DMS114 treated with DMSO at 0.1 percent for 48 hours (cell line): Measurements from ENCODE around the gene CHDH.

ENCODE experiments used
- DNase-seq: peaks from one replicate; lab custom pipeline; 2025; ENCODE audit not compliant: unreplicated experiment; lab: John Stamatoyannopoulos, UW

The CHDH gene, protein sequence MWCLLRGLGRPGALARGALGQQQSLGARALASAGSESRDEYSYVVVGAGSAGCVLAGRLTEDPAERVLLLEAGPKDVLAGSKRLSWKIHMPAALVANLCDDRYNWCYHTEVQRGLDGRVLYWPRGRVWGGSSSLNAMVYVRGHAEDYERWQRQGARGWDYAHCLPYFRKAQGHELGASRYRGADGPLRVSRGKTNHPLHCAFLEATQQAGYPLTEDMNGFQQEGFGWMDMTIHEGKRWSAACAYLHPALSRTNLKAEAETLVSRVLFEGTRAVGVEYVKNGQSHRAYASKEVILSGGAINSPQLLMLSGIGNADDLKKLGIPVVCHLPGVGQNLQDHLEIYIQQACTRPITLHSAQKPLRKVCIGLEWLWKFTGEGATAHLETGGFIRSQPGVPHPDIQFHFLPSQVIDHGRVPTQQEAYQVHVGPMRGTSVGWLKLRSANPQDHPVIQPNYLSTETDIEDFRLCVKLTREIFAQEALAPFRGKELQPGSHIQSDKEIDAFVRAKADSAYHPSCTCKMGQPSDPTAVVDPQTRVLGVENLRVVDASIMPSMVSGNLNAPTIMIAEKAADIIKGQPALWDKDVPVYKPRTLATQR

GRCh38 chr3:53846134-53846850, at the start of gene CHDH, which contains the start of gene IL17RB:
Gene CHDH, minus strand, starts transcription at chr3:53846419. Its CDS starts 22,411 bp downstream, at chr3:53824008.
Gene IL17RB, plus strand, starts transcription at chr3:53846568. Its CDS starts 21 bp downstream, at chr3:53846589.
- no peak for DNase-seq

- no peak for DNase-seq
These were observed 46.0 kb upstream of the CHDH start for GRCh38 chr3:53892286-53892637.

DNA sequence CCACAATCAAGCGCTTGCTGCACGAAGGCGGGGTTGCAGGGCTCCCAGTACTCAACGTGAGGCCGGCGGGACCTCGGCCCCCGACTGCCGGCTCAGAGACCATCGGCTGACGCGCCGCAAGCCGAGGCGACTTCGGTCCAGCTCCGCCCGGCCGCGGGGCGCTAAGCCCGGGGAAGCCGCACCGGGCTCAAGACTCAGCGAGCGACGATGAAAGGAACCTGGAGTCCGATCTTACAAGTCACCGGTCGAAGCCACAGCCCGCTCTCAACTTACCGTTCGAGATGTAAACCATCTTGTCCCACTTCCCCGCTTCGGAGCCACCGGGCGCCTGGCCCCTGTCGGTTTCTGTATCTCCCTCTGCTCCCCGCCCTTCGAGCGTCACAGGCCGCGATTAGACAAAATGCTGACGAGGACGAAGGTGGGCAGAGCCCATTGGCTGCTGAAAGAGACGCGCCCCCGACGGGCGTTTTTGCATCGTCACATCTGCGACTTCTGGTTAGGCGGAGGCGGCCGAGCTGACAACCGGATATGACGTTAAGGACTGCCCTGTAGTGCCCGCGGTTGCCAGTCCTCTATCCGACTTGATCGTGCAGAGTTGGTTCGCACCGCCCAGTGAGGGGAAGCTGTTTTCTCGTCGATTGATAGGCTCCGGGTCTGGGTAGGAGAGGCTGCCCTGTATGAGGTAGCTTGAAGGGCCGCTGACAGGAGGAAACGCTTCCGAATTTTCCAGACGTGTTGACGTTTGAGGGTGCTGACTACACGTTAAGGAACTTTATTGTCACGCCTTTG, 45.5 kb upstream of the CHDH start, which contains the start of gene SELENOK:
TSS of gene SELENOK (minus strand) at position 363 of the 789 bp plus-strand sequence.
- DNase-seq, result peak; percentile 98

- no peak for DNase-seq
These were observed 44.7 kb upstream of the CHDH start for GRCh38 chr3:53890726-53891475.

GRCh38 chr3:53888232-53888631, 42.0 kb upstream of the CHDH start:
- DNase-seq, result no peak

- no peak for DNase-seq
These were observed 41.2 kb upstream of the CHDH start for GRCh38 chr3:53887446-53887845.

DNA sequence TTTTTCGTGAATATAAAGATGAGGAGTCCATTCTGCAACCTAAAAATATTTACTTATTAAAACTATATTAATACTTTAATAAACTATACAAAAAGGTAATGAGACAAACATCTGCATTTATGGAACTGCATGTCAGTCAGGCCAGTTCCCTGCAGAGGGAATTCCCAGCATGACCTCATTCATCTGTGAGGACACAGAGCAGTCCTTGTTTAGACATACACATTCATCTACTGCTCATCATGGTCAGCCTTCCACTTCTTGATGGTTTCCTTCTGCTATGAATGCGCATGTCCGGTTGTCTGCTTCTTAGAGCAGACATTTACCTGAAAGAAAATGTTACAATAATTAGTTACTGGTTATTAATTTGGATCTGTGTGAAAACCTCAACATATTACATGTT, 39.0 kb upstream of the CHDH start:
- DNase-seq, result no peak

- DNase-seq, result no peak
These were observed 38.4 kb upstream of the CHDH start for GRCh38 chr3:53884623-53885022.

DNA sequence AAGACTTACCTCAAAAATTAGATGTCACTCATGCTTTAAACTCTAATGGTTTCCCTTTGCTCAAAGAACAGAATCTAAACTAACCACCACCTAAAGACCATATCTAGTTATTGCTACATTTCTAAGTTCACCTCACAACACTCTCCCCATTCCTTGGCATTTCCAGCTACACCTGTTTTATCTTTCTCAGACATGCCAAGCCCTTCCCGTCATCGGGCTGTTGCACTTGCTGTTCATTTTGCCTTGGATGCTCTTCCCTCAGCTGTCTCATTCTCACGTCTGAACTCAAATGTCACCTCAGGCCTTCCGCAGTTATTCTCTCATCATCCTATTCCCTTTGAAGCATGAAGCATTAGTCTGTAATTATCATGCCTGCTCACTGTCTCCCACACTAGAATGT, 36.8 kb upstream of the CHDH start:
- no peak for DNase-seq

DNA sequence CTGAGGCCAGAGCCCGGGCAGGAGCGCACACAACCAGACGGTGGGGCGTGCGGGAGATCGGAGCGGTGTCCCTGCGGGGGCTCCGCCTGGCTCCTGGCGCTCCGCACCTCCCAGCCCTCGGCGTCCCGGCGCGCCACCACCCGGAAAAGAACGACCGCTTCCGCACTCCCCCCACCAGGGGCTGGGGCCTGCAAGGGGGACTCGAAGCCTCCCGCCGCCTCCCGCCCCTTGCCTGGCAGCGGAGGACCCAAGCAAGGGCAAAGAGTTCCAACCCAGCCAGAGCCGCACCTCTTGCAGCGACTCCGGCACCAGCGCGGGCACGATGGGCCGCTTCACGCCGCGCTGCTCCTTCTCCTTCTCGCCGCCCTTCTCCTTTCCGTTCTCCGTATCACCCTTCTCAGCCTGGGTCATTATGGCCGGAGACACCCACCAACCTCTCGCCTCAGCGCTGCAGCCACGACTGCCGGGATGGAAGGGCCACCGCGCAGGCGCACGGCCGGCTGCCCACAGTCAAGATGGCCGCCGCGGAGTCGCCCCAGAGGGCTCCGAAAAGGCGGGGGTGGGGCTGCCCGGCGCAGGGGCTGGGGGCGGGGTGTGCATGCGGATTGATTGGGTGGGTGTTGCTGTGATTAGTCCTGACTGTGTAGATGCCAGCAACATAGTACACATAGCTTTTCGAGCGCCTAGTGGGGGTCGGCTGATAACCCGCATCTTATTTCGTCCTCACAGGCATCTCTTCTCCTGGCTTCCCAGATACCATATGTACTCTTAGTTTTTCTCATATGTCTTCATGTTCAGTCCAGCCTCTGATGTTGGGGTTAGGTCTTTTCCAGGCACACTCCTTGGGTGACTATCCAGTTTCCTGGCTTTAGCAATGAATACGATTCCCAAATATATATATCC, 35.7 kb upstream of the CHDH start, which contains the start of gene ACTR8:
TSS of gene ACTR8 (minus strand) at position 462 of the 903 bp plus-strand sequence. CDS start at position 411, 51 bp downstream.
- DNase-seq, result peak; percentile 62

GRCh38 chr3:53880396-53881345, 34.5 kb upstream of the CHDH start:
- no peak for DNase-seq

DNA sequence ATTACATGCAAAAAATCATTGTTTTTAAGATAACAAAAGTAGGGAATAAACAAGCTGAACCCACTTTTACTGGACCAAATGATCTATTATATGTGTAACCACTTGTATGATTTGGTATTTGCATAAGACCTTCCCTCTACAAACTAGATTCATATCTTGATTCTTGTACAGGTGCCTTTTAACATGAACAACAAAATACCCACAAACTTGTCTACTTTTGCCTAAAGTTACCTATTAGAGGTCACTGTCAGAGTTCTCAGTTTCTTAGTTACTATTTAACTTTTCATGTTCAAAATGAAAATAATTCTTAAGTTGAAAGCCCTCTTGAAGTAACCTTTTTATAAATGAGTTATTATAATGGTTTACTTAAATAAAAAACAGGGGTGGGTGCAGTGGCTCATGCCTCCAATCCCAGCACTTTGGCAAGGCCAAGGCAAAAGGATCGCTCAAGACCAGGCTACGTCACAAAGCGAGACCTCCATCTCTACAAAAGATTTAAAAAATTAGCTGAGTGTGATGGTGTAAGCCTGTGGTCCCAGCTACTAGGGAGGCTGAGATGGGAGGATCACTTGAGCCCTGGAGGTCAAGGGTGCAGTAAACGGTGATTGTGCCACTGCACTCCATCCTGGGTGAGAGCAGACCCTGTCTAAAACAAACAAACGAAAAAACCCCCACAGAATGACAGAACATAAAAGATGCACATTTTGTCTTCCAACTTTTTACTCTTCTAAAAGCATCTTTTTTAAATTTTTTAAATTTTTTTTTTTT, 19.7 kb upstream of the CHDH start:
- no peak for DNase-seq

DNA sequence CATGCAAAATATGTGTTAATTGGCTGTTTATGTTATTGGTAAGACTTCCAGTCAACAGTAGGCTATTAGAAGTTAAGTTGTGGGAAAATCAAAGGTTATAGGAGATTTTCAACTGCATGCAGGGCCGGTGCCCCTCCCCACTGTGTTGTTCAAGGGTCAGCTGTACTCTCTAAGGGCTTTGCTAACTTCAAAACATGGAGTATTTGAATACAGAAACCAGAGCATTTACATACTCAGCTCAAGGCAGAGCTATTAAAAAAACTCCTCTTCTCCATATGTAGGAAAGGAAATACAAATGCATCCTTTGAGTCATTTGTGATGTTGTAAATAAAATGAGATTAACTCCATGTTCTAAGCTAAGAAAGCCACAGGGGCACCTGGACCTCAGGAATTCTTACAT, 16.9 kb upstream of the CHDH start:
- no peak for DNase-seq

DNA sequence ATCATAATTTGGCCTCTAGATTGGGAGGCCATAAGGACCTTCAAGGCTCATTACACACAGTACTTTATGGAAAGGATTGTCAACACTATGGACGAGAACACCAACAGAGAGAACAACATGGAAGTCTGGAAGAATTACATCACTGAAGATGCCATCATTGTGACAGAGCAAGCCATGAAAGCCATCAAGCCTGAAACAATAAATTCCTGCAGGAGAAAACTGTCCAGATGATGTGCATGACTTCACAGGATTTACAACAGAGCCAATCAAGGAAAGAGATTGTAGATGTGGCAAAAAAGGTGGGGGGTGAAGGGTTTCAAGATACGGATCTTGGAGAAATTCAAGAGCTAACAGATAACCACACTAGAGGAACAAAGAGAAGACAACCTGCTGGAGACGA, 16.0 kb upstream of the CHDH start:
- DNase-seq, result no peak

- no peak for DNase-seq
These were observed 14.0 kb upstream of the CHDH start for GRCh38 chr3:53860196-53860595.

DNA sequence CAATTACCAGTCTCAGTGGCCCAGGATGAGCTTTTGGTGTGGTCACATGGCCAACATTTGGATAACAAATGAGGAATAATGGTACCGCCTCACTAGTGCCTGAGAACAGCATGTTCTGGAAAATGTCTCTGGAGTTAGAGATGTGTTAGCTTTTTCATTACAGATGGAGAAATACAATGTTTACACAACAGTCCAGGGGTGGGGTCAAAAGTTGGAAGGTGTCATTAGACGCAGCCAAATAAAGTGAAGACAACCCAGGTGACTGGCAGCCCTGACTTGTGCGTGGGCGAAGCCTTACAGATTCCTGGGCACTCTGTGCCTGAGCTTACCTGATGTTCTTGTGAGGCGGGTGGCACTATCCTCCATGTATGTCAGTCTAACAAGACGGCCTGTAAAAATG, 13.0 kb upstream of the CHDH start:
- DNase-seq, result no peak

DNA sequence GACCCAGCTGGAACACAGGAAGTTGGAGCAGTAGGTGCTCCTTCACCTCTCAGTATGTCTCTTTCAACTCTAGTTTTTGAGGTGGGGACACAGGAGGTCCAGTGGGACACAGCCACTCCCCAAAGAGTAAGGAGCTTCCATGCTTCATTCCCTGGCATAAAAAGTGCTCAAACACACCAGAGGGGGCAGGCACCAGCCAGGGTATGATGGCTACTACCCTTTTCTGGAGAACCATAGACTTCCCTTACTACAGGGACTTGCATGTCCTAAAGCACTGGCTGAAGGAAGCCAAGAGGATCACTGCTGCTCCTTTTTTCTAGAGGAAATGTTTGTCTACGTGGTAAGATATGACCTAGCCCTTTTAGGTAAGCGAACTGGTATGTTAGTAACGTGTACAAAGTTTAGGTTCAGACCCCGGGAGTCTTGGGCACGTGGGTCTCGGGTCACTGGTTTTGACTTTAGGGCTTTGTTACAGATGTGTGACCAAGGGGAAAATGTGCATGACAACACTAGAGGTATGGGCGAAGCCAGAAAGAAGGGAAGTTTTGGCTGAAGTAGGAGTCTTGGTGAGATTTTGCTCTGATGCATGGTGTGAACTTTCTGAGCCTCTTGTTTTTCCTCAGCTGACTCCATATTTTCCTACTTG, 12.0 kb upstream of the CHDH start:
- no peak for DNase-seq
